GM19452 (cell line): ENCODE results near the gene RASAL3.
"Not testable (repeated sequence)": the region's sequence is repeated elsewhere in the genome, so short reads cannot be mapped to it uniquely, and the experiment has no call there.

Experiments used
- ATAC-seq: cut with Tn5 transposase; IDR thresholded peaks from one replicate; pipeline ENCODE4 v1.9.1; 2021; ENCODE audit not compliant: unreplicated experiment

Gene RASAL3

DNA sequence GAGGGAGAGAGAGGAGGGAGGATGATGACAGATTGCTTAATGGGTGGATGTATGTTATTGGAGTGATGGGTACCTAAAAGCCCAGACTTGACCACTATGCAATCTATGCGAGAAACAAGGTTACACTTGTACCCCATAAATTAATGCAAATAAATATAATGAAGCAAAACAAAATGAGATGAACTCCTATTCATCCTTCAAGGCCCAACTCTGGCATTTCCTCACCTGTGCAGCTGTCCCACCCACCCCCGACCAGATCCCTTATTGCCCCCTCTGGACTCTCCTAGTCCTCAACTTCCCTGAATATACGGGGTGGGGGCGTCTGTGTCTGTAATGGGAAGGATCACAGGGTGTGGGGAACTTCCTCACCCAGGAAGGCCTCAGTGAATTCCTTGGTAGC, 10.8 kb upstream of the RASAL3 start:
- ATAC-seq = no peak

DNA sequence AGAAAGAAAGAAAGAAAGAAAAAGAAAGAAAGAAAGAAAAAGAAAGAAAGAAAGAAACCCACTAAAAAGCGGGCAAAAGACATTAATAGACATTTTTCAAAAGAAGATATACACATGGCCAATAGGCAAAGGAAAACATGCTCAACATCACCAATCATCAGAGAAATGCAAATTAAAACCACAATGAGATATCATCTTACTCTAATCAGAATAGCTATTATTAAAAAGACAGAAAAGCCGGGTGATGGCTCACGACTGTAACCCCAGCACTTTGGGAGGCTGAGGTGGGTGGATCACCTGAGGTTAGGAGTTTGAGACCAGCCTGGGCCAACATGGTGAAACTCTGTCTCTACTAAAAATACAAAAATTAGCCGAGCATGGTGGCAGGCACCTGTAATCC, 9.5 kb upstream of the RASAL3 start:
- ATAC-seq = not testable (repeated sequence)

DNA sequence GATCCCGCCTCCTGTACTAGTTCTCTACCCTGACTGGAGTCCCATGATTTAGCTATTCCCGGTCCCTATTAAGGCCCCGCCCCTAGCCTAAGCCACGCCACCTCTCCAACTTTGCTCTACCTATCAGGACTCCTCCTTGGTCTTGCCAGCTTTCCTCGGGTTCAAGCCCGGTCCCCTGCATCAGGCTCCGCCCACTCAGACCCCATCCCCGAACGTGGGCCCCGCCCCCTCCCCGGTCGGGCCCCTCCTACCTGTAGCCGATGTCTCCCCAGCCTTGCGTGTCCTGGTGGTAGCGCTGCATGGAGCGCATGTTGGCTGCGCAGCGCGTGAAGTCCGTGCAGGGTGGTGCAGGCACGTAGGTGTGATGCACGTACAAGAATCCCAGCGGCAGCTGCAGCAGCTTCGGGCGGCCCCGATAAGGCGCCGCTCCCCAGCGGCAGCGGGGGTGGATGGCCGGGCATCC, 7.3 kb upstream of the RASAL3 start:
- no peak for ATAC-seq

DNA sequence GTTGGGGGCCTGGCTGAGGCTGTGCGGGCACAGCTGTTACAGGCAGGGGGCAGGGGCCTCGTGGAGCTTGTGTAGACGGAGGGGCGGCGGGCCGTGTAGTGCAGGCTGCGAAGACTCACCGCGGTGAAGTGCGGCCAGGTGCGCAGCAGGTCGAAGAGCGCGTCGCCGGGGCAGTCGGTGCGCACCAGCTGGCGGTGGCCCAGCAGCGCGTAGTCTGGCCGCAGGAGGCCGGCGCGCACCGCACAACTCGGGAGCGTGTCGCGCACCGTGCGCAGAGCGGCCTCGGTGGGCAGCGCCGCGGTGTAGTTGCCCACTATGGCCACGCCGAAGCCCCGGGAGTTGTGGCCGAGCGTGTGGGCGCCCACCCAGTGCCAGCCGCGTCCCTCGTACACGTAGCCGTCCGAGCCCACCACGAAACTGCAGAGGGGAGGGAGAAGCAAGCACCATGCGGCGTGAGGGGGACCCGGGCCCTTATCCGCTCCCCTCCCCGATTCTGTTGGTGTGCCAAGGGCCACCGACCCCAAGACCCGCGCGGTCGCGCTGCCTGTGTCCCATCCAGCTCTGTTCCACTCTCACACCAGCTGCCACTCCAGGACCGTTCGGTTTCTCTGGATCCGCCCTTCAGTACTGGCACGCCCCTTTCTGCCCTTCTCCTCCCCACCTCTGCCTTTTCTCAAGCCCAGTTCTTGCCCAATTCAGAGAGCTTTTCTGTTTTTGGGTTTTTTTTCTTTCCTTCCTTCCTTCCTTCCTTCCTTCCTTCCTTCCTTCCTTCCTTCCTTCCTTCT, 5.4 kb upstream of the RASAL3 start:
- no peak for ATAC-seq

DNA sequence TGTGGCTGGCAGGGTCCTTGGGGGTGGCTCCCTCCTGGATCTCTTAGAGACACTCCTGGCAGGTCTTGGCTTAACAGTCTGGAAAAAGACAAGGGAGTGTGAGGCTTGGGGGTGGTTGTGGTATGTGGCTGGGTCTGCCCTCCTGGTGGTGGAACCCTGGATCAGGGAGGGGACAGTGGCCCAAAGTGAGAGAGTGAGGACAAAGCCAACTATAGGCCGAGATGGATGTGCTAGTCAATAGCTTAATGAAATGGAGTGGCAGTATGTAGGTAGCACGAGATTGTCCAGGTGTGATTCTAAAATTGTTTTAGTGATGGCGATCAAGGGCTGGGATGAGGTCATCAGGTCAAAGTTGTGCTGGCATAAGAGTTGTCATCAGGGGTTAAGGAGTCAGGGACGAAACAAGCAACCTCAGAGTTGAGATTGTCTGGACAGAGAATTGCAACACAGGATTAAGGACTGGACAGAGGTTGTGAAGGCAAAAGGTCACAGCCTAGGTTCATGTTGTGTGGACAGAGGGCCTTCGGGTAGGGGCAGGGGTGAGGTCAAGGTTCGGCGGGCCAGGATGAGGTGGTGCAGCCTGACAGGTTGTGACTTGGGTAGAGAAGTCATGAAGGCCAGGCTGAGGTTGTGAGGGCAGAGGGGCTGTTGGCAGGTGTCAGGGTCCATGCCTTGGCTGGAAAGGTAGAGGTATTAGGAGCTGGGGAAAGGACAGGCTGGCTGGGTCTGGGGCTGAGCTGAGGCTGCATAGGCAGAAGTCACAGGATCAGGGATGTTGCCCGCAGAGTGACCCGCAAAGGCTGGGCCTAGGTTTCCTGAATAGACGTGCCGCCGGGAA, 4.5 kb upstream of the RASAL3 start:
- ATAC-seq = no peak

DNA sequence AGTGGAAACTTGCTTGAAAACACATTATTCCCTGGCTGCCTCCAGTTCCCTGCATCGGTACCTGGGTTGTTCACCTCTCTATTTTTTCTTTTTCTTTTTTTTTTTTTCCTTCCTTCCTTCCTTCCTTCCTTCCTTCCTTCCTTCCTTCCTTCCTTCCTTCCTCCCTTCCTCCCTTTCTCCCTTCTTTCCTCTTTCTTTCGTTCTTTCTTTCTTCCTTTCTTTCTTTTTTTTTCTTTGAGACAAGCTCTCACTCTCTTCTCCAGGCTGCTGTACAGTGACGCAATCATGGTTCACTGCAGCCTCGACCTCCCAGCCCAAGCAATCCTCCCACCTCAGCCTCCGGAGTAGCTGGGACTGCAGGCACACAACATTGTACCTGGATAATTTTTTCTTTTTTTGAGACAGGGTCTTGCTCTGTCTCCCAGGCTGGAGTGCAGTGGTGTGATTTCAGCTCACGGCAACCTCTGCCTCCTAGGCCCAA, 3.4 kb upstream of the RASAL3 start:
- no peak for ATAC-seq

DNA sequence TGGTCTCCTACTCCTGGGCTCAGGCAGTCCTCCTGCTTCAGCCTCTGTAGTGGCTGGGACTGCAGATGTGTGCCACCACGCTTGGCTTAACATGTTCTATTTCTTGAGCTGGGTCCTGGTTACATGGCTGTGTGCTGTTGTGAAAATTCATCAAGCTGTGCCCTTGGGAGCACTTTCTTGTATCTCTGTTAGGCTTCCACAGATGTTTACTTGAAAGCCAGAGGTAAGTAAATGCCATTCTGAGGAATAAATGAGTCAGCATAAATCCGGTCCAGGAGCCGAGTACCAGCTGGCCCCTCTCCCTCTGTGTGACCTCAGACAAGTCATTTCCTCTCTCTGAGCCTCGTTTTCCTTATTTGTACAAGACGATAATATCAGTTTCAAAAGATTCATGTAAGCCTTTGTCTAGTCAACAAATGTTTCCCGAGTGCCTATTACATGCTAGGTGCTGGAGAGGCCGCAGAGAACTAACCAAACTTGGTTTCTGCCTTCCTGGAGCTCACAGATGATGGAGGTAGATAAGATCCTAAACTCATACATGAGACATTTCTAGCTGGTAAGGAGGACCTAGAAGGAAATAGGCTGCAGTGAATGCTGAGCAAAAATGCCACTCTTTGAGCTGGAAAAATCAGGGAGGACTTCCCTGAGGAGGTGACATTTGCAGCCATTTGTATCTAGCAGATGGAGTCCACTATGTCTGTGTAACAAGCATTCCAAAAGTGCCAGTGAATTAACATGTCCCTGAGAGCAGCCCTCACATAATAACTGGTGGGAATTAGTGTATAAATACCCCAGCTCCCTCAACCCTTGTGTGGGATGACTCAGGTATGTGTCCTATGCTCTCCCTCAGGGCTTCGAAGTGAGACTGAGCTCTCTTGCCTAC, 2.7 kb upstream of the RASAL3 start:
- ATAC-seq = peak; percentile 60

DNA sequence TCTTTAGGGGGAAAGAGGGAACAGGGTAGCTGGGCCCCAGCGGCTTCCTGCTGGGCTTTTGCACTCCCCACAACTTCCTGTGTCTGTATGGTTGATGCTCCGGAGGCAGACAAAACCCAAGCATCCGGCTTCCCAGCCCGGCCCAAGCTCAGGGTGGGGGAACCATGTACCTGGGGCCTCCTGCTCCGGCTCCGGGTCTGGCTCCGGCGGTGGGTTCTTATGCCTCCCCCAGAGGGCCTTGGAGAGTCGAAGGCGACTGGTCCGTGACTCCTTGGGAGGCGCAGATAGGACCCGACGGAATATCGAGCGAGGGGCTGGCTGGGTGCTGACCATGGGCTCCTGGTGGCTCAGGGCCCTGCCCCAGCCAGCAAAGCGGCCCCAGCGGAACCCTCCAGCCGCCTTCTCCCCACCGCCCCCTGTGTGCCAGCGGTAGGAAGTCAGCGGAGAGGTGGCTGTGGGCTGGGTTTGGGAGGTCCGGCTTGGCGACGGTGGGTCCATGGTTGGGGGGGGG, 428 bp downstream of the RASAL3 start:
- ATAC-seq = no peak

DNA sequence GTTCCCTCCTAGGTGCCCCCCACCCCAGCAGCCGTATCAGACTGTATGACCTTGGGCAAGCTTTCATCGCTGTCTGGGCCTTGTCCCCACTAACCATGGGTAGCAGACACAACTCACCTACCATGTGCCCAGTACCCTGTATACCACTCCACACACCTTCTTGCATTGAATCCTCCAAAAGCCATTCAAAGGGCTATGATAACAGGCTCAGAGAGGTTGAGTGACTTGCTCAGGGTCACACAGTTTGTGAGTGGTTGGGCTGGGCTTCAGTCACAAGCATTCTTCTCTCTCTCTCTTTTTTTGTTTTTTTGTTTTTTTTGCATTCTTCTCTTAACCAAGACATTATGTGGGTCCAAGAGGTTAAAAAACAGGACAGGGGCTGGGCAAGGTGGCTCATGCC, 2.6 kb downstream of the RASAL3 start:
- no peak for ATAC-seq

DNA sequence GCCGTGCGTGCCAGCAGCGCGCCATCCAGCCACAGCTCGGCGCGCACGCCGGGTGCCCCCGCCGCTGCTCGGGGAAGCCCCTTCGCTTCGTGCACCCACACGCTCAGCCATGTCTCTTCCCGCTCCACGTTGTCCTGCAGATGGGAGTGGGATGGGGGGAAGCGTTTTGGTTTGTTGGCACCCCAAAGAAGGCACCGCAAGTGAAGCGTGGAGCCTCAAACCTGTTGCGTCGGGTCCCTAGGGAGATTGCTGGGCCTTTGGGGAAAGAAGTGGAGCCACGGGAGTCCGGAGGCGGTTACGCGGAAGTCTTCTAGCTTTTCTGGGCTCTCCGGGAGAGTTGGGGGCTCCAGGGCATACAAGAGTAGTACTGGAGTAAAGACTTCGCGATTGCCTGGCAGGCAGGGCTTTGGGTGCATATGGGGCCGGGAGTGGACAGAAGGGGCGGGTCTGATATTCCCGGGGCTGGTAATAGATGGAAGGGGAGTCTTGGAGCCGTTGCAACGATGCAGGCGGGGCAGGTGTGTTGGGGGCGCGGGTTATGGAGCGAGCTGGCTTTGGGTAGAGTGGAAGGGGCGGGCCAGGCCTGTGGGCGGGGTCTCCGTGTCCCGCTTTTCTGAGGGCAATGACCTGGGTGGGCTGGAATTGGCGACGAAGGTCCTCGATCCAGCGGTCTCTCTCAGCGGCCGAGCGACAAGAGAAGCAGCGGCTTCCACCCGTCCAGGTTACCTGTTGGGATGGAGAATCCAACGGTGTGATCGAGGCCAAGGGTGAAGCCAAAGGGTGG, 6.5 kb downstream of the RASAL3 start:
- no peak for ATAC-seq

DNA sequence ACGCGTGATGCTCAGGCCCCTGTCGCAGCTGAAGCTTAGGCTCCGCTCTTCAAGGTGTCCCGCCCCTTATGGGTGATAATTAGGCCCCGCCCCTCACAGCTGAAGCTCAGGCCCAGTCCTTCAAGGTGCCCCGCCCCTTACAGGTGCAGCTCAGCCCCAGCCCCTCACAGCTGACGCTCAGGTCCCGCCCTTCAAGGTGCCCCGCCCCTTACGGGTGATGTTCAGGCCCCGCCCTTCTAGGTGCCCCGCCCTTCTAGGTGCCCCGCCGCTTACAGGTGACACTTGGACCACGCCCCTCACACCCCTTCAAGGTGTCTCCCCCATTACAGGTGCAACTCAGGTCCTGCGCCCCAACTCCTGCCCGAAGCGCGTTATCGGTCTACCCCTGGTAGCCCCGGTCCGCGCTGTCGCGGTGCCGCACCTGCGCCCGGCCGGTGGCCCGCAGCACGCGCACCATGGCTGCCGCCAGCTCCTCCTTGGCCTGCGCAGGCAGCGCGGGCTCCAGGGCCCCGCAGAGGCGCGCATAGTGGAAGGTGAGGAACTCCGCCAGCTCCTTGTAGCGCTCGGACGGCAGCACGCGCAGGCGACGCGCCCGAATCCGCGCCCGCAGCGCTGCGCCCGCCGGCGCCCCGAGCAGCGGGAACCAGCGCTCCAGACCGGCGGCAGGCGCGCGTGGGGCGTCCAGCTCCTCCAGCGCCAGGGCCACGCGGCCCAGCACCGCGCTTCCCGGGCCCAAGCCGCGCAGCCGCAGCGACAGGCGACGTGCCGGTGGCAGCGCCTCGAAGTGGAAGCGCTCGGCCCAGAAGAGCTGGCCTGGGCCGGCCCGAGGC, 7.3 kb downstream of the RASAL3 start:
- ATAC-seq = no peak

DNA sequence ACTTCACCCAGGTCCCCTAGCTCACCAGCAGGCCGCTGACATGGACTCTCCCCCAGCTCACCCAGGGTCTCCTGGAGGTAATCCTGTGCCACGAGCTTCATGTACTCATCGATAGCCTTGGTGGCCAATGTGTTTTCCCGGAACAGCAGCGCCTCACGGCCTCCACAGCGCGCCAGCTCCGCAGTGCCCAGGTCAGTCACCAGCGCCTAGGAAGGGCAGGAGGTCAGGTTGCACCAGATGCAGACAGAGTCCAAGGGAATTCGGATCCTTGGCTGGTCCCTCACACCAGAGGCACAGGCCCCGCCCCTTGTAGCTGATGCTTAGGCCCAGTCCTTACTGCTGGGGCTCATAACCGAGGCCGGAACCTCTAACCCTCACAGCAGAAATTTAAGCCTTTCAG, 7.9 kb downstream of the RASAL3 start:
- no peak for ATAC-seq

DNA sequence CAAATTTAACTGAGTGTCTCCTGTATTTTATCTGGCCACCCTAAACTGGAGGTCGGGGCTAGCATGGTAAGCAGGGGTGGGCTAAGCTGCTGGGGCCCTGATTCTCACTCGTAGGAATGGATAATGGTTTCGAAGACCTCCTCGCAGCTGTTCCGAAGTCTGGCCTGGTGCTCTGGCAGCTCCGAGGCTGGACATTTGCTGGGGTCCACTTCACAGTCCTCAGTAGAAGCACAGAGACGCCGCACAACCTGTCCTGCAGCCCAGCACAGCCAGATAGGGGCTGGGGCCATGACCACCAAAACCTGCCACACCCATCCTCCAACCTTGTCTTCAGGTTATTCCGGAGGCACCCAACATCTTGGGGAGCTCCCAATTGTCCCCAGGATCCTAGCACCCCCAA, 8.3 kb downstream of the RASAL3 start:
- no peak for ATAC-seq

DNA sequence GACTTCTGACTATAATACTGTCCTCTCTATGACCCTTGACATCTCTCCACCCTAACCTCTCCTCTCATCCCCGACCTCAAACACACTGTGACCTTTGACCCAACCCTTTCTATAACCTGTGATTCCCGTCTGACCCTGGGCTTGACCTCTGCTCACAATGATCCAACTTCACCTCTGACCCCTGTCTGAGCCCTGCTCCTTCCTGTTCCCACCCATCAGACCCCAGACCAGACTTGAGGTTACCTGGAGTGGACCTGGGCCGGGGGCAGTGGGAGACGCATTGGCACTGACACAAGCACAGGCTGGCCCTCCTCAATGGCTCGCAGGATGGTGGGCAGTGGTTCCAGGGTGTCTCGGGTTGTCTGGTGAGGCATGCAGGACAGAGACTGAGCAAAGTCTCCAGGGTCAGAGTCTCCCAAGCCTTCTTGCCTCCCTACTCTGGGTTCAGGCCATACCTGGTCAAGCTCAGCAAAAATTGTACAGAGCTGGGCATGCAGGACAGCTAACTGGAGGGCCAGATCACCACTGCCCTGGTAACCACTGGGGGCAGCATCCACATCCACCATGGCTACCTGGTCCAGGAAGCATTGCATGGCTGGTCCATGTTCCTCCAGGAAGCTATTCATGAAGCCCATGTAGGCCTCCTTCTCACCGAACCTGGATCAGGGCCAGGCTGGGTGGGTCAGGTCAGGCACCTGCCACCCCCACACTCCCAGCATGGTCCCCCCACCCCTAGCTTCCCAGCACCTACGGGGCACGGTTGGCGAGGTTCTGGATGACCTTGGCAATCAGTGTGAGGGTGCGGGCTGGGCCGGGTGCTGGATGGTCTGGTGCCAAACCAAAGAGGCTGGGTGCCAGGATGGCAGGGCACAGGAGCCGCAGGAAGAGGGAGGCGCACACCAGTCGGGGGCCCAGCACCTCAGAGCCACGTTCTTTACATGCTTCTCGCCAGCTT, 10.2 kb downstream of the RASAL3 start:
- no peak for ATAC-seq

DNA sequence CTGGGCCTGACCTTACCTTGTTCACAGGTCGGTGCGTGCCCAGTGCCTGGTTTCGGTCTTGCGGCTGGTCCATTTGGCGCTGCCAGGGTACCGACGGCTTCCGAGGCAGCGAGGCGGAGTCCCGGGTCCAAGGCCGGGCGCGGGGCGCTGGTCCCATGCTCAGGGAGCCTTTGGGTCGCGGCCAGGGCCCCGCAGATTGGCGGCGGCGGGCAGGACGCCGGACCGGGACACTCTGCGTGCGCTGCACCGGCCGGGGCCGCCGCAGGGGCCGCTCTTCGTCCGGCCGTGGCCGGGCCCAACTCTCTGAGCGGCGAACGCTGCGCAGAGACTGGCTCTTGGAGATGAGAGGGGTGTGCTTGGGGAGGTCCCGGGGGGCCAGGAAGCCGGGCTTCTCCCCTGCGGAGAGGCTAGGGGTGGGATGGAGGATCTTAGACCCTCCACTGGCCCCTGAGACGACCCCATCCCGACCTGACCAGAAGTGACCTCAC, 11.2 kb downstream of the RASAL3 start:
- no peak for ATAC-seq

DNA sequence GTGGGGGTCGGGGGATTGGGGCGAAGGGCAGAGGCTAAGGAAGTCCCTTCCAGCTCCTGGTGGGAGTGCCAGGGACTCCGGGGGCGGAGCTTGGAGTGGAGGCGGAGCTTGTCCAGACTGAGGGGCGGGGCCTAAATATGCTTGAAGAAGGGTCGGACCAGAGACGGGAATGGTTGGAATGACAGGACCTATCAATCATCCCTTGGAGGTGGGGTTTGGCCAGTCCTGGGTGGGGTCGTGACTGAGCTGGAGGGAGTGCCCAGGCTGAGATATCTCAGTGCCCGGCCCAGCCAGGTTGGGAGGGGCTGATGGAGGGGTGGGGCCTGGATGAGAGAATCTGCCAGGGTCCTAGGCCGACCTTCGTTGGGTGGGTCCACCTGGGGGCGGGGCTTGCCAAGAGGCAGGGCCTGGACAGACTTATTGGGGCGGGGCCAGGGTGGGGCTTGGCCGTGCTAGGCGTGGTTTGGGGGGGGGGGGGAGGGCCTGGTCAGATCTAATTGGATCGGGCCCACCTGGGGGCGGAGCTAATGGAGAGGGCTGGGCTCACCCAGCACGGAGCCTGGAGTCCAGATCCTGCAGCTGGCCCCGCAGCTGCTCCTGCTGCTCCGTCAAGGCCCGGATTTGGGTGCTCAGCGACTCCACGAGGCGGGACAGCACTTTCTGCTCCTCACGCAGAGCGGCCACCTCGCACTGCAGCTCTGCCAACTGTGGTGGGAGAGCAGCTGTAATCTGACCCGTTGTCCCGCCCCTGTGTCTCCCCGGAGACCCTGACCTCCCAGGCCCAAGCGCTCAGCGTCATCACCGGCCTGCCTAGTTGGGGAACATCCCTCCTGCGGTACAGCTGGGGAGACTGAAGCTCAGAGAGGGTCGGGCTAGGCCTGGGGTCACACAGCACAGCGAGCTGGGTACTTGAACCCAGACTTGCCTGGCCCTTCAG, 12.0 kb downstream of the RASAL3 start:
- no peak for ATAC-seq

DNA sequence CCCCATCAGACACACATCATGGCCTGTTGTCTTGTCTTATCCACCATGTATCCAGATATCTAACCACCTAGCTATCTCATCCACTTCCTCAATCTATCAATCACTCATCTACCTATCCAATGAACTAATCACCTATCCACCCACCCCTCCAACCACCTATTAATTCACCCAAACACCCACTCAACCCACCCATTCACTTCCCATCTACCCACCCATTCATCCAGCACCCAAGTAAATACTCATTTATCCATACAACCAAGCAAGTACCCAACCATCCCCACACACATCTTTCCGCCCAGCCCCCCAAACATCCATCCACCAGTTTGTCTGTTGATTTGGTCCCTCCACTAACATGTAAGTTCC, 13.8 kb downstream of the RASAL3 start:
- ATAC-seq = no peak
